SH-SY5Y (cell line): ENCODE results near the gene TSEN15.

Experiments used
- GATA2 ChIP-seq: IDR thresholded peaks from 2 replicates; pipeline ENCODE4 v1.6.1; 2011; ENCODE audit warnings: mild to moderate bottlenecking, low read depth, low read length
- GATA3 ChIP-seq: IDR thresholded peaks from 2 replicates; pipeline ENCODE4 v1.6.1; 2011; ENCODE audit warnings: low read depth, mild to moderate bottlenecking, low read length, moderate library complexity

- no peak for TF ChIP-seq GATA2
- TF ChIP-seq GATA3: no peak
These were observed 34.1 kb downstream of the TSEN15 start for GRCh38 chr1:184085667-184086066.
